Measurements from ENCODE around the gene PHF13.

DNA sequence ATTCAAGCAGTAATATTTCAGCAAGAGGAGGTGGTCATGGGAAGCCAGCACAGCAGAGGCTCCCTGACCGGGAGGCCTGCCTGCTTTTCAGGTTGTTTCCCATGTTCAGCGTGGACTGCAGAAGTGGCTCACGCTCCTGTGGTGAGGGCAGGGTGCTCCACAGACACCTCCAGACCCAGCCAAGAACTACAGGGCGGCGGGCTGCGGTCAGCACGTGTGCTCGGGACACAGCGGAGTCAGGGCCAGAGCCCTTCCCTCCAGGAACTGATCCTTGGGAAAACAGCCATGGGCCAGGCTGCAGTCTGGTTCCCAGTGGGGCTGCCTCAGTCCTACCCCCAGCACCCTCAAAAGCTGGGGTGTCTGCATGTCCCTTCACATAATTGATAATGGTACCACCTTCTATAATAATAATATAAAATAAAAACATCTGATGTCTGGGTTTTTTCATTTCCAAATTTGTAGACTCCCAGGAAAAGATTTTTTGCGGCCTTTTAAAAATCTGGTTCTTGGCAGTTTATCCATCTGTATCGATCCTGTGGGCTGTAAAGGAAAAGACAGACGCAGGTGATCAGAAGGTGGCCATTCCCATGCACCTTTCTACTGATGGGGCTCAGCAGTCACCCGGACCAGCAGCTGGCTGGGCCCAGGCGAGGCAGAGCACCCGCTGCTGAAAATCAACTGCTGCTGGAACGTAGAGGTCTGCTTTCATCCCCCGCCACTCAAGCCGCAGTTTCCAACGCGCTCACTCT lies 21.8 kb downstream of the PHF13 start:
- TF ChIP-seq EZH2phosphoT487 (IDR thresholded peaks at IDR 0.05; ENCODE audit: insufficient read depth, low read depth) = no peak
- TF ChIP-seq EZH2 (IDR thresholded peaks at IDR 0.05; ENCODE audit: insufficient read depth, poor library complexity, severe bottlenecking) = no peak
